ENCODE results near the gene TOP2A.
A peak's percentile ranks its signal among the peaks of the same experiment; 100 is the strongest.

The TOP2A gene

DNA sequence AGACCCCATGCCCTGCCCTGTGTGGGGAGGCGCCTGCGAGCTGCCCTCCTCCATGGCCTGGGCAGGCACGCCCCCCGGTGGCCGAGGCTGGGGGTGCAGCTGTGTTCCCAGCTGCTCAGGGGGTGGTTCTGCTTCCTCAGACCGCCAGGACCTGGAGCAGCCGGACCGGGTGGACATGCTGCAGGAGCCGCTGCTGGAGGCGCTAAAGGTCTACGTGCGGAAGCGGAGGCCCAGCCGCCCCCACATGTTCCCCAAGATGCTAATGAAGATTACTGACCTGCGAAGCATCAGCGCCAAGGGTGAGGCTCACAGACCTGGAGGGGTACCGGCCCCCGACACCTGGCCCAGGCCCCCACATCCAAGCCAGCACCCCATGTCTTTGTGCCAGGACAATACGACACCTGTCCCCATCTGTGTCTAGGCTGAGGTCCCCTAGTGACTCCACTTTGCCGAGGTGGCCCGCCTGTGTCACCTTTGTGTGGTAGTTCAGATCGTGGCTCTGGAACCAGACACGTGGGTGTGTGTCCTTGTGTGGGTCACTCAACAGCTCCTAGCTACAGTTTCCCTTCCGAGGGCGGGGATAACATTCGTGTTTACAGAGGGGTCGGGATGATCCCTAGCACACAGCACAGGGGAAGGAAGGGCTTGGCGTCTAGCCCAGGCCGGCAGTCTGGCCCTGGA, 62.4 kb downstream of the TOP2A start:
- DNase-seq: no peak

- DNase-seq: peak; percentile 75
Observed at GRCh38 chr17:40354221-40355122, 63.2 kb downstream of the TOP2A start.

GRCh38 chr17:40352779-40353394, 64.8 kb downstream of the TOP2A start:
- DNase-seq: no peak

DNA sequence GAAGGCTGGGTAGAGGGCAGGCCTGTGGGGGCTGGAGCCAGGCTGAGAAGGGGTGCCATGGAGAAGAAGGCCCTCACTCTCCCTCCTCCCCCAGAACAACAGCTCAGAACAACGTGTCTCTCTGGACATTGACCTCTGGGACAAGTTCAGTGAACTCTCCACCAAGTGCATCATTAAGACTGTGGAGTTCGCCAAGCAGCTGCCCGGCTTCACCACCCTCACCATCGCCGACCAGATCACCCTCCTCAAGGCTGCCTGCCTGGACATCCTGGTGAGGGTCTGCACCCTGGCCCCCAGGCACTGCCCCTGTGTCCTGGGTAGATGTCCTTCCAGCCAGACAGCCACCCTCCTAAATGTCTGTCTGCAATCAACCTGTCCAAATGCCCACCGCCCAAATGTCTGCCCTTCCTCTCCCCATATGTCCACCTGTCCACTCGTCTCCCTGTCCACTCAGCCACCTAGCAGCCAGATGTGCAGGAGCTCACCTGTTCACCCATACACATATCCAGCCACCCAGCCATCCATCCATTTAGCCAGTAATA, 65.4 kb downstream of the TOP2A start:
- no peak for DNase-seq

DNA sequence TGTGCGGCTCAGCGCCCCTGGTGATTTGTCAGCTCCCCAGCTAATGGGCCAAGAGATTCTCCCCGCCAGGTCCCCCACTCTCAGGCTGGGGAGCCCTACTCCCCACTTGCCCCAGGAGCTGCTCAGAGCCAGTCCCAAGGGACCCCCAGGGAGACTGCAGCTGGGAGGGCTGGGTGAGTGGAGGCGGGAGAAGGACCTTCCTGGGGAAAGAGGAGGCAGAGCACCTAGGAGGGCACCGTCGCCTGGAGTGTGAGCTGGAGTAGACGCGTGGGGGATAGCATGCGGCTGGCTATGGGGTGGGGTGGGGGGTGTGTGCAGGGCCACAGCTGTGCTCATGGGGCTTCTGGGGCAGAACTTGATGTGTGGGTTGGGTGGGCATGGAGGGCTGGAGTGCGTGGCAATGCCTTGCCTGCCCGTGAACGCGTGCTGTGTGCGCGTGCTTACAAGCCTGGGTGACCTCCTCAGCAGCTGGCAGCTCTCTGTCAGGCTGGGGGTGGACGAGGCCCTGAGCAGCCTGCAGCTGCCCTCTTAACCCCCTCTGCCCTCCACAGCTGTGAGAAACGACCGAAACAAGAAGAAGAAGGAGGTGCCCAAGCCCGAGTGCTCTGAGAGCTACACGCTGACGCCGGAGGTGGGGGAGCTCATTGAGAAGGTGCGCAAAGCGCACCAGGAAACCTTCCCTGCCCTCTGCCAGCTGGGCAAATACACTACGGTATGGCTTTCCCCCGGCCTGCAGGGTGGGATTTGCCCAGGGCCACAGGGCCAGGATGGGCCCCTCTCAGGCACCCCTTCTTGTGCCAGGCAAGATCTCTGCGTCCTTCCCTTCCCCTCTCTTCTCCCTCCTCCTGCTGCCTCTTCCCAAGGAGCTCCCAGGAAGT, 66.1 kb downstream of the TOP2A start:
- DNase-seq: no peak

DNA sequence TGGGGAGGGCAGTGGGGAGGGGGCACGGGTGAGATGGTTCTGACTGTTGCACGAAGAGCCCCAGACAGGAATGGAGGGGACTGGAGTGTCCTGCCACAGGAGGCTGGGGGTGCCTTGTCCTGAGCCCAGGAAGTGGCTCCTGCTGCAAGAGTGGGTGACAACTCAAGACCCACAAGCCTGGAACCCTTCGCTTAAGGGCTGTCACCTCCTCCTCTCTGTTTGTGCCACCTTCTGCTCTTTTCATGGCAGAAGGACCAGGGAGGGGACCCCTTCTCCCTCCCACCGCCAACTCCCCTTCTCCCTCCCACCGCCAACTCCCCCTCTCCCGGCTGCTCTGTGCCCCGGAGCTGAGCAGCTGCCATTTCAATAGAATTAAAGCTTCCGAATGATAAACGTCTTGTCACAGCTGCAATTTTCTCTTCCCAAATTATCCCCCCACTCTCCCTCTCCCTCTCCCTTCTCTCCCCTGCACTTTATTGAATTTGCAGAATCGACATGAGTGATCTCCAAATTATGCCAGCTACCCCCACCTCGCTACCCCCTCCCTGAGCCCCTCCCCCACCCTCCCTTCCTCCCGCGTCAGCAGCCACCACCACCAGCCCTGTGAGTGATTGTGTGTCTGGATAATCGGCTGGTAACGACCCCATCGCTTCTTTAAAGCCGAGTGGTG, 66.9 kb downstream of the TOP2A start:
- DNase-seq: peak; percentile 60

GRCh38 chr17:40349895-40350688, 67.6 kb downstream of the TOP2A start:
- peak; percentile 37 for DNase-seq

GRCh38 chr17:40349477-40349894, 68.2 kb downstream of the TOP2A start:
- DNase-seq: no peak

DNA sequence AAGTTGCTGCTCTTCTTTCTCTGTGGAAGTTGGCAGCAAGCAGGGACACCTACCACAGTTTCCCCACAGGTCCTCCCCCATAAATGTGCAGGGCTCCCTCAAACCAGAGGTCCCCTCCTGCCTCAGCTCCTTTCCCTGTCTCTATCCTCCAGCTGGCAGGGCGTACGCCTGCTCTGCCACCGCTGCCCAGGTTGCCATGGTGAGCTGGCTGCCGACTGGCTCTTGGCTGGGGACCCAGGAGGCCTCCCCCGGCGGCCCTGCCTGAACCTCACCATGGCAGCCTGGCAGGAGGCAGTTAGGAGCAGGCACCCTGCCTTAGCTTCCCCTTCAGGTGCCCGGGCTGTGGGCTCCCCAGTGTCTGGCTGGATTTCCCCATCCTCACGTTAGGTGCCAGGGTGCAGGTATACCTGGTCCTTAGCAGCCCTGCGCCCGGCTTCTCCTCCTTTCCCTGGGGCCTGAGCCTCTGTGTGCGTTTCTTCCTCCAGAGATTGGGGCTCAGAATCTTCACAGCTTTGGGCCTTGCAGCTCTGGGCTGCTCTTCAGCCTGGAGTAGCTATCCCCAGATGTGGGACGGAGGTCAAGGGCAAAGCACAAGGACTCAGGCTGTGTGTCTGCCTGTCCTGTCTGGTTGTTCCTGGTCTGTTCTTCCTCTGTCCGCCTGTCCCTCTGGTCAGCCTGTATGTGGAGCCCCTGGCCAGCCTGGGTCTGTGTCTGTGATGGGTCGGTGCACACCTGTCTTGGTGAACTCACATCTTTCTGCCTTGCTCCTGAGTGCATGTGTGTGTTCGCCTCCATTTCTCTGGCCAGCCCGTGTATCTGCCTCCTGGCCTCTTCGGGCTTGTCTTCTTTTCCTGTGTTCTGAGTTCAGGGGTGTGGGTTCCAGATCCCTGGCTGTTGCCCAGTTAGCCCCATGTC, 68.9 kb downstream of the TOP2A start:
- DNase-seq: peak; percentile 80

DNA sequence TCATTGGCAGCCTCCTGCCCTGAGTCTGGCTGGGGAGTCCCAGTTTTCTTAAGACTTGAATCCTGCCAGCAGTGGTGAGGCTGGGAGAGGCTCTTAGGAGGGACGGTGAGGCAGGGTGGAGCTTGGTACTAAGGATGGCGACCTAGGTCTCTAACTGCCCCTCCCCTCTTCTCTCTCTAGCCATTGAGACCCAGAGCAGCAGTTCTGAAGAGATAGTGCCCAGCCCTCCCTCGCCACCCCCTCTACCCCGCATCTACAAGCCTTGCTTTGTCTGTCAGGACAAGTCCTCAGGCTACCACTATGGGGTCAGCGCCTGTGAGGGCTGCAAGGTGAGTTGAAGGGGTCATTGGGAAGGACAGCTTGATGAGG, 69.6 kb downstream of the TOP2A start:
- no peak for DNase-seq

- no peak for DNase-seq
Observed at GRCh38 chr17:40347319-40348135, 70.2 kb downstream of the TOP2A start.

DNA sequence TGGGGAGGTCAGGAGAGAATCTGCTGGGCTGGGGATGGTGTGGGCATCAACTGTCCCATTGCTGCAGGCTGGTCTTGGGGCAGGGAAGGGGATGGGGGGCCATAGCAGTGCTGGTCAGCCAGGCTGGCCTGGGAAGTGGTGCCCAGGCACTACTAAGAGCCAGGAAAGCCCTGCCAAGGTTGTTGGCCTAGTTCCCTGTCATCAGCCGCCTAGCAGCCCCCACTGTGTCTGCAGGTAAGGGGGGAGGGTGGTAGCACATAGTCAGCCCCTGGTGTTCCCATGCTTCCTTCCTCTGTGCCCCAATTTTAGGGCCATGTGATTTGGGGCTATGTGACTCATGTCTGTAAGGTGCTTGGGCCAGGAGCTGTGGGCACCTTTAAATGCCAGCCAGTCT, 70.9 kb downstream of the TOP2A start:
- no peak for DNase-seq

DNA sequence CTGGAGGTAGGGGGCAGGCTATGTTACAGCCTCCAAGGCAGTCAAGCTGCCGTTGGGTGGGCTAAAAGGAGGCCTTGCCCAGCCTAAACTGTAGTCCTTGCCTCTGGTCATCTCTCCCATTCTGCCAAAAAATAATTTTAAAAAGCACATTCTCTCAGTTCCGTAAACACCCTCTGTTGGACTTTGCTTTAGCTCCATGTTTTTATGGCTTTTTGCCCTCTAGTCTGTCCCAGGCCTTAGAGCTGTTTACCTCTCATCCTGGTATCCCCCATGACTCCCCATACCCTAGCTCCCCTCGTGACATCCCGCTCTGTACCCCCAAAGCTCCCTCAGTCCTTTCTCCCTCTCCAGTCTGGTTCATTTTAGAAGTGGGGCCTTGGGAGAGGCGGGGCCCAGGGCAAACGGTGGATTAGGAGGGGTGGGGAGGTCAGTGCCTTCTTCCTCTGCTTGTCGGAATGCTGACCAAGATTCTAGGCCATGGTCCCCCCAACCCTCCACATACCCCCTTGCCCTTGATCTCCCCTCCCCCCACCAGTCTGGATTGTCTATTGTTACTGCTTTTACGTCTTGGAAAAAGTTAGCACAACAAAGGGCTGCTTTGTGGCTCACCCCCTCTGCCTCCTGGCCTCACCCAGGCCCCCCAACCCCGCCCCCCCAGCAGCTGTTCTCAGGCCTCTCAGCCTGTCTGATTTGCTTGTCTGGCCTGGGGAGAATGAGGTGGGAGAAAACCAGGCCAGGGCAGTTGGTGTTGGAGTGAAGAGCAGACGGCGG, 71.5 kb downstream of the TOP2A start:
- DNase-seq: no peak

- no peak for DNase-seq
Observed at GRCh38 chr17:40345161-40345993, 72.3 kb downstream of the TOP2A start.

GRCh38 chr17:40344421-40345160, 73.1 kb downstream of the TOP2A start:
- DNase-seq: no peak
